H9 (cell line): ENCODE data around the gene KCNN3. TPM values are rescaled to one million over a fixed set of nuclear protein-coding genes. Genes with fewer than 3 reads are reported as not detected.

Experiments used
- DNase-seq: peaks from one replicate; pipeline ENCODE4 v3.0.0-alpha.2; 2017
- H2AFZ ChIP-seq: one replicate; pipeline ENCODE4 v1.6.1; 2013; ENCODE audit warnings: mild to moderate bottlenecking, low read length, control low read depth, moderate library complexity
- H2AK5ac ChIP-seq: 2 replicates; pipeline ENCODE4 v1.6.1; 2013; ENCODE audit warnings: low read length, control low read depth, mixed read lengths; ENCODE audit not compliant: insufficient read length
- H2BK120ac ChIP-seq: one replicate; pipeline ENCODE4 v1.6.1; 2013; ENCODE audit warnings: low read depth, mild to moderate bottlenecking, low read length, control low read depth, inconsistent platforms; ENCODE audit not compliant: poor library complexity, severe bottlenecking
- H2BK12ac ChIP-seq: 2 replicates; pipeline ENCODE4 v1.6.1; 2013; ENCODE audit warnings: low read length, control low read depth, mixed read lengths, low read depth; ENCODE audit not compliant: insufficient read length
- H2BK15ac ChIP-seq: 2 replicates; pipeline ENCODE4 v1.6.1; 2013; ENCODE audit warnings: low read depth, low read length, control low read depth
- H2BK20ac ChIP-seq: one replicate; pipeline ENCODE4 v1.6.1; 2013; ENCODE audit warnings: low read depth, mild to moderate bottlenecking, low read length, control low read depth, inconsistent platforms; ENCODE audit not compliant: poor library complexity, severe bottlenecking
- H2BK5ac ChIP-seq: 2 replicates; pipeline ENCODE4 v1.6.1; 2013; ENCODE audit warnings: low read length, control low read depth, mixed read lengths; ENCODE audit not compliant: insufficient read length
- H3K14ac ChIP-seq: 2 replicates; pipeline ENCODE4 v1.6.1; 2013; ENCODE audit warnings: low read length, control low read depth; ENCODE audit not compliant: insufficient read depth
- H3K18ac ChIP-seq: 2 replicates; pipeline ENCODE4 v1.6.1; 2013; ENCODE audit warnings: low read depth, mild to moderate bottlenecking, mixed read lengths, low read length, control low read depth; ENCODE audit not compliant: insufficient read length
- H3K23ac ChIP-seq: 2 replicates; pipeline ENCODE4 v1.6.1; 2013; ENCODE audit warnings: low read length, control low read depth, mixed read lengths, low read depth; ENCODE audit not compliant: insufficient read length
- H3K23me2 ChIP-seq: 2 replicates; pipeline ENCODE4 v1.6.1; 2013; ENCODE audit warnings: low read depth, mild to moderate bottlenecking, mixed read lengths, low read length, control low read depth; ENCODE audit not compliant: insufficient read length, poor library complexity, severe bottlenecking
- H3K27ac ChIP-seq: 2 replicates; pipeline ENCODE4 v1.5.1; 2013; ENCODE audit warnings: low read length, control low read depth, mixed read lengths, low read depth; ENCODE audit not compliant: insufficient read length
- H3K27me3 ChIP-seq: 2 replicates; pipeline ENCODE4 v1.6.1; 2013; ENCODE audit warnings: low read length, control low read depth, inconsistent platforms; ENCODE audit not compliant: insufficient read depth
- H3K4ac ChIP-seq: 2 replicates; pipeline ENCODE4 v1.6.1; 2013; ENCODE audit warnings: low read depth, mild to moderate bottlenecking, control low read depth, inconsistent platforms, low read length, moderate library complexity
- H3K4me1 ChIP-seq: 2 replicates; pipeline ENCODE4 v1.6.1; 2013; ENCODE audit warnings: low read length, control low read depth, inconsistent platforms; ENCODE audit not compliant: insufficient read depth
- H3K4me2 ChIP-seq: 2 replicates; pipeline ENCODE4 v1.6.1; 2013; ENCODE audit warnings: low read length, control low read depth, mixed read lengths; ENCODE audit not compliant: insufficient read length, insufficient read depth
- H3K56ac ChIP-seq: 2 replicates; pipeline ENCODE4 v1.6.1; 2013; ENCODE audit warnings: low read depth, mild to moderate bottlenecking, mixed read lengths, low read length, control low read depth; ENCODE audit not compliant: insufficient read length
- H3K79me1 ChIP-seq: 2 replicates; pipeline ENCODE4 v1.6.1; 2013; ENCODE audit warnings: low read depth, mild to moderate bottlenecking, moderate library complexity, low read length, control low read depth, inconsistent platforms; ENCODE audit not compliant: insufficient read depth, poor library complexity, severe bottlenecking
- H3K79me2 ChIP-seq: 2 replicates; pipeline ENCODE4 v1.6.1; 2013; ENCODE audit warnings: low read length, control low read depth, inconsistent platforms; ENCODE audit not compliant: insufficient read depth
- H3K9ac ChIP-seq: 2 replicates; pipeline ENCODE4 v1.6.1; 2013; ENCODE audit warnings: low read length, control low read depth, mixed read lengths; ENCODE audit not compliant: insufficient read length; ENCODE audit errors: extremely low read depth
- H3K9me3 ChIP-seq: one replicate; pipeline ENCODE4 v1.6.1; 2013; ENCODE audit warnings: low read depth, low read length, inconsistent platforms; ENCODE audit not compliant: control insufficient read depth
- H3T11ph ChIP-seq: one replicate; pipeline ENCODE4 v1.6.1; 2013; ENCODE audit warnings: mild to moderate bottlenecking, low read length, control low read depth, inconsistent platforms
- H4K20me1 ChIP-seq: one replicate; pipeline ENCODE4 v1.6.1; 2013; ENCODE audit not compliant: control insufficient read depth, insufficient read length, insufficient read depth
- H4K5ac ChIP-seq: 2 replicates; pipeline ENCODE4 v1.6.1; 2013; ENCODE audit warnings: low read depth, mild to moderate bottlenecking, mixed read lengths, low read length, control low read depth; ENCODE audit not compliant: insufficient read length
- H4K8ac ChIP-seq: replicated peaks from 2 replicates; pipeline ENCODE4 v1.6.1; 2013; ENCODE audit warnings: low read length, control low read depth, mixed read lengths, low read depth; ENCODE audit not compliant: insufficient read length
- H4K91ac ChIP-seq: 2 replicates; pipeline ENCODE4 v1.6.1; 2013; ENCODE audit warnings: low read depth, mild to moderate bottlenecking, moderate library complexity, mixed read lengths, low read length, control low read depth; ENCODE audit not compliant: insufficient read length
- H3K27ac Mint-ChIP-seq, 3 experiments: 2 replicates in 2 of 3; 3 replicates in 1 of 3; pipeline ENCODE4 v1.8.0; 2020 to 2021; ENCODE audit warnings: mixed read lengths in 3 of 3, mild to moderate bottlenecking in 1 of 3, moderate library complexity in 1 of 3
- H3K27me3 Mint-ChIP-seq: 2 replicates; pipeline ENCODE4 v1.8.0; 2021; ENCODE audit warnings: low read depth, mild to moderate bottlenecking, moderate library complexity, mixed read lengths
- H3K36me3 Mint-ChIP-seq, 3 experiments: 2 replicates in 2 of 3; 3 replicates in 1 of 3; pipeline ENCODE4 v1.8.0; 2020 to 2021; ENCODE audit warnings: low read depth in 3 of 3, mixed read lengths in 3 of 3; ENCODE audit not compliant: insufficient read depth in 1 of 3
- H3K4me1 Mint-ChIP-seq, 2 experiments: 2 replicates each; pipeline ENCODE4 v1.8.0; 2020; ENCODE audit warnings: mixed read lengths in 2 of 2
- H3K4me3 Mint-ChIP-seq, 2 experiments: 2 replicates in 1 of 2; 3 replicates in 1 of 2; pipeline ENCODE4 v1.8.0; 2020 to 2021; ENCODE audit warnings: mild to moderate bottlenecking in 2 of 2, mixed read lengths in 2 of 2, moderate library complexity in 1 of 2
- H3K9me3 Mint-ChIP-seq, 2 experiments: 2 replicates in 1 of 2; 3 replicates in 1 of 2; pipeline ENCODE4 v1.8.0; 2020; ENCODE audit warnings: mild to moderate bottlenecking in 2 of 2, mixed read lengths in 2 of 2, moderate library complexity in 1 of 2
- CTCF ChIP-seq: fragments of 200-600 bp; sonication (generic); conservative IDR thresholded peaks from 3 replicates; pipeline ENCODE4 v1.8.0; 2021; ENCODE audit warnings: antibody characterized with exemption, mild to moderate bottlenecking
- WGBS: extraction: QIAGEN DNeasy Blood & Tissue Kit; methylation state at CpG from one replicate; pipeline ENCODE4 v1.1.7; 2013; ENCODE audit warnings: missing lambda C conversion rate, low lambda C conversion rate, mixed read lengths; ENCODE audit not compliant: insufficient read length; ENCODE audit errors: extremely low coverage; 5-methylcytosine and 5-hydroxymethylcytosine counted together
- total RNA-seq: library from RNA; stranded (reverse); gene quantifications from 2 replicates; pipeline ENCODE4 v1.2.1, GENCODE V29; 2021

KCNN3 gene
- total RNA-seq, 1 experiment from 2014 or later = 0.83 TPM

- no peak overlapping the region for H2AK5ac ChIP-seq
- no peak for TF ChIP-seq CTCF
- no peaks in the 10 kb centered on the region for H3K27me3 ChIP-seq
- no peak overlapping the region for H4K8ac ChIP-seq
- H3K4me1 ChIP-seq = no peaks in the 10 kb centered on the region
- H3K36me3 Mint-ChIP-seq = no peaks in the 10 kb centered on the region
- H3K18ac ChIP-seq = no peak overlapping the region
- H3K27ac ChIP-seq = no peak overlapping the region
- H3K4ac ChIP-seq = no peak overlapping the region
- peaks cover 12 to 13% of the 10 kb centered on the region in 2 experiments; a peak in 3 of 4 replicates for H3K4me1 Mint-ChIP-seq
- no peaks in the 10 kb centered on the region for H3K23me2 ChIP-seq
- no peak overlapping the region for H3K9ac ChIP-seq
- H2BK120ac ChIP-seq = no peak overlapping the region
- DNase-seq = no peak
- H3K79me1 ChIP-seq = no peaks in the 10 kb centered on the region
- no peak overlapping the region for H3K56ac ChIP-seq
- no peaks in the 10 kb centered on the region for H3K9me3 Mint-ChIP-seq
- H3K27me3 Mint-ChIP-seq = peaks cover 5% of the 10 kb centered on the region
- H3K79me2 ChIP-seq = no peaks in the 10 kb centered on the region
- no peak overlapping the region for H3K14ac ChIP-seq
- no peak overlapping the region for H3K23ac ChIP-seq
- H3K27ac Mint-ChIP-seq = no peak overlapping the region
- WGBS = no CpG with 5 or more reads among the region's 7 CpGs
- H2BK12ac ChIP-seq = no peak overlapping the region
- H2BK15ac ChIP-seq = no peak overlapping the region
- no peak overlapping the region for H3K4me3 Mint-ChIP-seq
- H2BK5ac ChIP-seq = no peak overlapping the region
- H4K5ac ChIP-seq = no peak overlapping the region
- H4K91ac ChIP-seq = no peak overlapping the region
- H2BK20ac ChIP-seq = no peak overlapping the region
- no peak overlapping the region for H2AFZ ChIP-seq
- H3T11ph ChIP-seq = no peak overlapping the region
- no peaks in the 10 kb centered on the region for H4K20me1 ChIP-seq
- H3K4me2 ChIP-seq = no peak overlapping the region
- H3K9me3 ChIP-seq = no peaks in the 10 kb centered on the region
These were observed 152.6 kb downstream of the KCNN3 start for GRCh38 chr1:154717528-154717924.
